A549 treated with DMSO at 1 μM for 4 hours (cell line): ENCODE measurements around the gene TPSAB1. TPM values are rescaled to one million over a fixed set of nuclear protein-coding genes. Genes with fewer than 3 reads are reported as not detected.

Experiments used
- total RNA-seq: library from RNA; stranded (reverse); fragments of 200-300 nt; extraction: Qiagen RNA extraction; gene quantifications from 5 replicates; pipeline ENCODE4 v1.2.3, GENCODE V29; 2022; ENCODE audit warnings: low read depth

Gene TPSAB1
- 0.13 TPM in 1 of 5 replicates, not detected in the others for total RNA-seq

DNA sequence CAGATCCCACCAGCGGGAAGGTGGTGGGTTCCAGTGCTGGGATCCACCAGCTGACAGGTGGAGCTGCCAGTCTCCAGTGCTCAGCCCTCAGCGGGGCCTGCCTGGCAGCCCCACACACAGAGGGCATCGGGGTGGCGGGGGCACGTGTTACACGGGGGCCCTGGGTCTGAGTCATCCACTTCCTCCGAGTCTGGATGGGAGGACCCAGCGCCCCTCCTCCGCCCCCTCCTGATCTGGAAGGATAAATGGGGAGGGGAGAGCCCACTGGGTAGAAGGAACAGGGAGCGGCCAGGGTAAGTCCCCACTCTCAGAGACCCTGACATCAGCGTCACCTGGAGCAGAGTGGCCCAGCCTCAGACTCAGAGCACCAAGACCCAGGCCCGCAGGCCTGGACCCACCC is at the start of gene TPSAB1:
TSS of gene TPSAB1 (plus strand) at position 270 of the 400 bp plus-strand sequence. CDS start 234 bp downstream, outside the sequence.

GRCh38 chr16:1225051-1225451 is 15.5 kb upstream of the TPSAB1 start, which contains the start of gene TPSG1:
Gene TPSG1 (minus strand): TSS chr16:1225268. CDS start chr16:1225252, 16 bp downstream.

DNA sequence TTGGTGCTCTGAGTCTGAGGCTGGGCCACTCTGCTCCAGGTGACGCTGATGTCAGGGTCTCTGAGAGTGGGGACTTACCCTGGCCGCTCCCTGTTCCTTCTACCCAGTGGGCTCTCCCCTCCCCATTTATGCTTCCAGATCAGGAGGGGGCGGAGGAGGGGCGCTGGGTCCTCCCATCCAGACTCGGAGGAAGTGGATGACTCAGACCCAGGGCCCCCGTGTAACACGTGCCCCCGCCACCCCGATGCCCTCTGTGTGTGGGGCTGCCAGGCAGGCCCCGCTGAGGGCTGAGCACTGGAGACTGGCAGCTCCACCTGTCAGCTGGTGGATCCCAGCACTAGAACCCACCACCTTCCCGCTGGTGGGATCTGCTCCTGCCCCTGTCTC is 10.4 kb upstream of the TPSAB1 start, which contains the start of gene TPSB2:
TSS of gene TPSB2 (minus strand) at position 101 of the 387 bp plus-strand sequence. CDS start 233 bp downstream, outside the sequence.

DNA sequence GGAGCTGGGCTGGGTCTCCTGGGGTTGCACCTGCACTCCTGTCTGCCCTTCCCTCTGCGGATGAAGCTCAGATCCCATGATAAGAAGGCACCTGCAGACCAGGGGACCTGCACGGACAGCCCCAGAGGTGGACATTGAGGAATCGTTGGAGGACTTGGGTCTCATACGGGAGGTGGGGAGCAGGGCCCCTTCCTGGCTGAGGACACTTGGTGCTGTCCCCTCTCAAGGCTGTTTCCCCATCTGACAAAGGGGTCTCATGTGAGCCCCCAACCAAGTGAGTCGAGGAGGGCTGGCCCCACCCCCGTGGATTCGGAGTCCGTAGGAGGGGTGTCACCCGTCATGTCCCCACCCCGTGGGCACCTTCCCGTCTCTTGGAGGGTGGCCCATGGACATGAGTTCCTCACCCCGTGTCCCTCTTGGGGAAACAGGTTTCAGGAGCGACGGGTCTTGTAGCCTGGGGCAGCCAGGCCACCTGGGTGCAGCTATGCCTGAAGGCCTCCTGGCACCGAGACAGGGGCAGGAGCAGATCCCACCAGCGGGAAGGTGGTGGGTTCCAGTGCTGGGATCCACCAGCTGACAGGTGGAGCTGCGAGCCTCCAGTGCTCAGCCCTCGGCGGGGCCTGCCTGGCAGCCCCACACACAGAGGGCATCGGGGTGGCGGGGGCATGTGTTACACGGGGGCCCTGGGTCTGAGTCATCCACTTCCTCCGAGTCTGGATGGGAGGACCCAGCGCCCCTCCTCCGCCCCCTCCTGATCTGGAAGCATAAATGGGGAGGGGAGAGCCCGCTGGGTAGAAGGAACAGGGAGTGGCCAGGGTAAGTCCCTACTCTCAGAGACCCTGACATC is 15.0 kb downstream of the TPSAB1 start, which contains the start of gene TPSD1:
TSS of gene TPSD1 (plus strand) at position 794 of the 847 bp plus-strand sequence. CDS start 212 bp downstream, outside the sequence.

Other genes with a start within 250 kb of the TPSAB1 start
- gene SSTR5, start 168.0 kb upstream of the TPSAB1 start, total RNA-seq: 0.11 to 0.30 TPM (median 0.26 TPM) in 5 replicates
- gene C1QTNF8, start 144.5 kb upstream of the TPSAB1 start, total RNA-seq: not detected in 5 replicates
- 6.9 to 13.9 TPM (median 10.5 TPM) in 5 replicates for gene CACNA1H, start 87.6 kb upstream of the TPSAB1 start, total RNA-seq
- gene TPSG1, start 15.4 kb upstream of the TPSAB1 start, total RNA-seq: 0.10 to 0.22 TPM (median 0.12 TPM) in 3 of 5 replicates, not detected in the others
- gene TPSB2, start 10.5 kb upstream of the TPSAB1 start, total RNA-seq: not detected in 5 replicates
- gene TPSD1, start 15.4 kb downstream of the TPSAB1 start, total RNA-seq: not detected in 5 replicates
- gene UBE2I, start 68.9 kb downstream of the TPSAB1 start, total RNA-seq: 165 to 192 TPM (median 171 TPM) in 5 replicates
- 0.31 to 1.6 TPM (median 1.1 TPM) in 5 replicates for gene BAIAP3, start 92.9 kb downstream of the TPSAB1 start, total RNA-seq
- 57.7 to 93.3 TPM (median 82.5 TPM) in 5 replicates for gene TSR3, start 111.2 kb downstream of the TPSAB1 start, total RNA-seq
- 24.7 to 37.3 TPM (median 29.4 TPM) in 5 replicates for gene GNPTG, start 111.2 kb downstream of the TPSAB1 start, total RNA-seq
- 28.3 to 55.1 TPM (median 46.1 TPM) in 5 replicates for gene UNKL, start 174.0 kb downstream of the TPSAB1 start, total RNA-seq
- gene UQCC4, start 180.0 kb downstream of the TPSAB1 start, total RNA-seq: 34.1 to 37.8 TPM (median 35.7 TPM) in 5 replicates
- not detected in 5 replicates for gene PERCC1, start 190.4 kb downstream of the TPSAB1 start, total RNA-seq
- 0.09 to 0.57 TPM (median 0.28 TPM) in 5 replicates for gene CCDC154, start 203.9 kb downstream of the TPSAB1 start, total RNA-seq
- 56.1 to 84.3 TPM (median 77.2 TPM) in 5 replicates for gene CLCN7, start 234.3 kb downstream of the TPSAB1 start, total RNA-seq
- gene PTX4, start 248.2 kb downstream of the TPSAB1 start, total RNA-seq: not detected in 5 replicates